DMS114 treated with DMSO at 0.1 percent for 48 hours (cell line): ENCODE data around the gene PPP5C.
"Not testable (repeated sequence)": the region's sequence is repeated elsewhere in the genome, so short reads cannot be mapped to it uniquely, and the experiment has no call there.

Experiments used
- DNase-seq: peaks from one replicate; lab custom pipeline; 2025; ENCODE audit not compliant: unreplicated experiment; lab: John Stamatoyannopoulos, UW

PPP5C gene, protein sequence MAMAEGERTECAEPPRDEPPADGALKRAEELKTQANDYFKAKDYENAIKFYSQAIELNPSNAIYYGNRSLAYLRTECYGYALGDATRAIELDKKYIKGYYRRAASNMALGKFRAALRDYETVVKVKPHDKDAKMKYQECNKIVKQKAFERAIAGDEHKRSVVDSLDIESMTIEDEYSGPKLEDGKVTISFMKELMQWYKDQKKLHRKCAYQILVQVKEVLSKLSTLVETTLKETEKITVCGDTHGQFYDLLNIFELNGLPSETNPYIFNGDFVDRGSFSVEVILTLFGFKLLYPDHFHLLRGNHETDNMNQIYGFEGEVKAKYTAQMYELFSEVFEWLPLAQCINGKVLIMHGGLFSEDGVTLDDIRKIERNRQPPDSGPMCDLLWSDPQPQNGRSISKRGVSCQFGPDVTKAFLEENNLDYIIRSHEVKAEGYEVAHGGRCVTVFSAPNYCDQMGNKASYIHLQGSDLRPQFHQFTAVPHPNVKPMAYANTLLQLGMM

GRCh38 chr19:46346821-46347571, at the start of gene PPP5C:
PPP5C (plus strand) TSS chr19:46347087; CDS start chr19:46347097, 10 bp downstream.
- peak; percentile 63 for DNase-seq

- DNase-seq, result no peak
Observed at GRCh38 chr19:46297700-46298478, 49.0 kb upstream of the PPP5C start.

DNA sequence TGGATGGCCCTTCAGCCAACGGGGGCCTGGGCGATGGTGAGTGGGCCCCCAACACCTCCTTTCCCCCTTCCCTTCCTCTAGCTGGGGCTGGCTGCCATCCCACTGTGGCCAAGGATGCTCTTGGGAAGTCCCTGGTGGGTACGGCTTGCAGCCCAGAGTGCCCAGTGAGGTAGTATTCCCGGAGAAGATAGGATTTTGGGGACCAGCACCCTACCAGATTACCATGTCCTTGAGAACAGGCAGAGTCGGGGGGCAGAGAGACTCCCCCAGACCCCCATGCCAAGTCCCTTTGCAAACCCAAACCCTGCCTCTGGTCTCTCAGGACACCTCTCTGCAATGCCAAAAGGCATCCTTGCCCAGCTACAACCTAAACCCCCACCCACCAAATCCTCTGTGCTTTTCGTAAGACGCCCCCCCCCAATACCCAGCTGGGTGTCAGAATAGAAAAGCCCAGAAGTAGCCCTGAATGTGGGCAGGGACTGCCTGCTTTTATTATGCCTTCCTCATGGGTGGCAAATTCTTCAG, 48.3 kb upstream of the PPP5C start:
- DNase-seq, result no peak

- no peak for DNase-seq
Observed at GRCh38 chr19:46299004-46299509, 47.8 kb upstream of the PPP5C start.

GRCh38 chr19:46299695-46300094, 47.2 kb upstream of the PPP5C start:
- no peak for DNase-seq

- no peak for DNase-seq
Observed at GRCh38 chr19:46303322-46303690, 43.6 kb upstream of the PPP5C start.

- peak; percentile 45 for DNase-seq
Observed at GRCh38 chr19:46303691-46304397, 43.0 kb upstream of the PPP5C start.

DNA sequence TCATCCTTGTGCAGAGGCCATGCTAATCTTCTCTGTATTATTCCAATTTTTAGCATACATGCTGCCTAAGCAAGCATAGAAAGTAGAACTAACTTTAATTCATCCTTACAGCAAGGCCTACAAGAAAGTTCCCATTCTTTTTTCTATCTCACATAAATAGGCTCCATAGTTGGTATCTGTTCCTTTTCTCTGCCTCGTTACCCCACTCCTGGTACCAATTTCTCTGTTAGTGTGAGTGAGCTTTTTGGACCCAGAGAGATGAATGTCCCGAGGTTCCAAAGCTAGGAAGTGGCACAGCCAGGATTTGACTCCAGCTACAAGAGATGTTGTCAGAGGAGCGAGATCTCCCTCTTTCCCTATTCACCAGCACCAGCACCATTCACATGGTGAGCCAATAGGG, 40.4 kb upstream of the PPP5C start:
- DNase-seq, result no peak

- DNase-seq, result no peak
Observed at GRCh38 chr19:46308510-46308909, 38.4 kb upstream of the PPP5C start.

- DNase-seq, result no peak
Observed at GRCh38 chr19:46309056-46309455, 37.8 kb upstream of the PPP5C start.

- DNase-seq, result no peak
Observed at GRCh38 chr19:46311444-46311843, 35.4 kb upstream of the PPP5C start.

- DNase-seq, result not testable (repeated sequence)
Observed at GRCh38 chr19:46313540-46314469, 33.1 kb upstream of the PPP5C start.

DNA sequence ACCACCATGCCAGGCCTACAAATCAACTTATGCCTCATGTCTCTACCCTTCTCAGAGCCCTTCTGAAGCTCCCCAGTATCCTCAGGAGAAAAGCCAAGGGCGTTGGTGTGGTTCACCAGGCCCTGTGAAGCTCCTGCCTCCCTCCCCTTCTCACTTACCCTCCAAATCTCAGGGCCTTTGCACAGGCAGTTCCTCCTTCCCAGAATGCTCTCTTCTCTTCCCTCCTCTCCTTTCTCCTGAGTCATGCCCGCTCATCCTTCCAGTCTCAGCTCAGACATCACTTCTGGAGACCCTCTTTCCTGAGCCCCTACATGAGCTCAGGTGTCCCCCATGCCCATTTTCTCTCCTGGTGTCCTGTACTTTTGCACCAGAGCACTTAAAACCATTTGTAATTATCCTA, 29.5 kb upstream of the PPP5C start:
- DNase-seq, result no peak

- no peak for DNase-seq
Observed at GRCh38 chr19:46319613-46320012, 27.3 kb upstream of the PPP5C start.

DNA sequence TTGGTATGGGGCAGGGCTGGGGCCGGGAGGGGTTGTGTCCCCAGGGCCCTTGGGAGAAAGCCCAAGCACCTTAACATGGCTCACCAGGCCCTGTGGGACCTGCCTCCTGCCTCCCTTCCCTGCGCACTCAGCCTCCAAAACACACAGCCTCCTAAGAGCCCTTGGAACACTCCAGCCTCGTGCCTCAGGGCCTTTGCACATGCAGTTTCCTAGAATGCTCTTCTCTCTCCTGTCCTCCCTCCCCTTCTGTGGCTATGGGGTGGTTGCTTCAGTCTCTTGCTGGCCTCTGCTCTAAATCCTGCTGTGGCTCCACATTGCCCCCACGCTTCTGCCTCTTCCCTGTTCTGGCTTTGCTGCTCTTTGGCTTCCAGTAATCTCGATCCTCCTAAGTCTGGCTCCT, 26.3 kb upstream of the PPP5C start:
- DNase-seq, result no peak

DNA sequence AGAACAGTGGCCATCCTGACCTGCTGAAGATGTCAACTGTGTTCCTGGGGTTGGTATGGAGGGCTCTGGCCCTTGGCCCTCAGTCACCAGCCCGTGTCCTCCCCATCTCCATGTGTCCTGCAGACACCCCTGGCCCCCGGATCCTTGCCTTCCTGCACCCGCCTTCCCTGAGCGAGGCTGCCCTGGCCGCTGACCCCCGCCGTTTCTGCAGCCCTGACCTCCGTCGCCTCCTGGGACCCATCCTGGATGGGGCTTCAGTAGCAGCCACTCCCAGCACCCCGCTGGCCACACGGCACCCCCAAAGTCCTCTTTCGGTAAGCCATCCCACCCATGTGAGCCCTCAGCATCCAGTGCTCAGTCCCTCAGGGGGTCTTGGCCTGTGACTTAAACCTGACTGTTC, 25.2 kb upstream of the PPP5C start:
- no peak for DNase-seq

GRCh38 chr19:46323227-46323626, 23.7 kb upstream of the PPP5C start:
- DNase-seq, result not testable (repeated sequence)

- DNase-seq, result no peak
Observed at GRCh38 chr19:46324277-46324676, 22.6 kb upstream of the PPP5C start.

DNA sequence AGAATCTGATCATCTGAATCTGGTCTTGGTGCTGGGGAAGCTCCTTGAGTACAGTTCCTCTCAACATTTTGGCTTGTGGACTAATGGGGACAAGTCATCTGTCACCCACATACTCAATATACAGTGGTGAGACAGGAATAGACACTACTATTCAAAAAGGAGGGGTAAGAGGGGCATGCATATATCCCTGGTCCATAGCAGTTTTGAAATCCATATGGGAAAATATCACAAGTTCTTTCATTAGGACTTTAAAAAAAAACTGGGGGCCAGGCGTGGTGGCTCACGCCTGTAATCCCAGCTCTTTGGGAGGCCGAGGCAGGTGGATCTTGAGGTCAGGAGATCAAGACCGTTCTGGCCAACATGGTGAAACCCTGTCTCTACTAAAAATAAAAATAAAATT, 20.3 kb upstream of the PPP5C start:
- DNase-seq, result no peak
